Measurements from ENCODE around the gene CARM1. TPM values are rescaled to one million over a fixed set of nuclear protein-coding genes. Genes with fewer than 3 reads are reported as not detected.

CARM1 gene
- total and polyA plus RNA-seq, 2 experiments from 2014 or later, result 43.3 to 118 TPM

- TF ChIP-seq ZNF462 (CRISPR knock-in tag; IDR thresholded peaks at IDR 0.05) (no peak), EZH2 (IDR thresholded peaks at IDR 0.05; ENCODE audit: low read depth, unreplicated experiment) (no peak), JUNB (IDR thresholded peaks at IDR 0.05; ENCODE audit: unreplicated experiment) (no peak), STAT1 (IDR thresholded peaks at IDR 0.05; ENCODE audit: unreplicated experiment) (no peak), NANOG (IDR thresholded peaks at IDR 0.05; ENCODE audit: borderline replicate concordance) (no peak), ZNF331 (CRISPR knock-in tag; IDR thresholded peaks at IDR 0.05; ENCODE audit: low read depth) (no peak), CREB1 (CRISPR knock-in tag; IDR thresholded peaks at IDR 0.05; ENCODE audit: low read depth) (no peak), ZNF114 (CRISPR knock-in tag; IDR thresholded peaks at IDR 0.05) (no peak), POLR2AphosphoS5 (IDR thresholded peaks at IDR 0.05; ENCODE audit: low read depth) (no peak)
- TF ChIP-seq, protein P1, sequence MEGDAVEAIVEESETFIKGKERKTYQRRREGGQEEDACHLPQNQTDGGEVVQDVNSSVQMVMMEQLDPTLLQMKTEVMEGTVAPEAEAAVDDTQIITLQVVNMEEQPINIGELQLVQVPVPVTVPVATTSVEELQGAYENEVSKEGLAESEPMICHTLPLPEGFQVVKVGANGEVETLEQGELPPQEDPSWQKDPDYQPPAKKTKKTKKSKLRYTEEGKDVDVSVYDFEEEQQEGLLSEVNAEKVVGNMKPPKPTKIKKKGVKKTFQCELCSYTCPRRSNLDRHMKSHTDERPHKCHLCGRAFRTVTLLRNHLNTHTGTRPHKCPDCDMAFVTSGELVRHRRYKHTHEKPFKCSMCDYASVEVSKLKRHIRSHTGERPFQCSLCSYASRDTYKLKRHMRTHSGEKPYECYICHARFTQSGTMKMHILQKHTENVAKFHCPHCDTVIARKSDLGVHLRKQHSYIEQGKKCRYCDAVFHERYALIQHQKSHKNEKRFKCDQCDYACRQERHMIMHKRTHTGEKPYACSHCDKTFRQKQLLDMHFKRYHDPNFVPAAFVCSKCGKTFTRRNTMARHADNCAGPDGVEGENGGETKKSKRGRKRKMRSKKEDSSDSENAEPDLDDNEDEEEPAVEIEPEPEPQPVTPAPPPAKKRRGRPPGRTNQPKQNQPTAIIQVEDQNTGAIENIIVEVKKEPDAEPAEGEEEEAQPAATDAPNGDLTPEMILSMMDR (conservative IDR thresholded peaks at IDR 0.05; ENCODE audit: low read depth in 2 of 2), result no peak
Measured at GRCh38 chr19:10924597-10924996, 53.2 kb downstream of the CARM1 start (continued).
